SU-DHL-6 (cell line): ENCODE results near the gene TBC1D9B.

Source experiments
- EZH2phosphoT487 ChIP-seq: fragments of 200-600 bp; sonication (generic), shearing (Covaris generic); conservative IDR thresholded peaks from 2 replicates; pipeline ENCODE4 v1.6.1; 2018; ENCODE audit warnings: mild to moderate bottlenecking, antibody characterized with exemption, low read length, moderate library complexity, mixed read lengths
- TF ChIP-seq, protein P1 (sequence below): fragments of 200-600 bp; sonication (generic); IDR thresholded peaks from one replicate; pipeline ENCODE4 v1.5.1; 2017; ENCODE audit warnings: antibody characterized with exemption, mild to moderate bottlenecking, low read length, moderate library complexity; ENCODE audit not compliant: insufficient read depth, poor library complexity, severe bottlenecking

DNA sequence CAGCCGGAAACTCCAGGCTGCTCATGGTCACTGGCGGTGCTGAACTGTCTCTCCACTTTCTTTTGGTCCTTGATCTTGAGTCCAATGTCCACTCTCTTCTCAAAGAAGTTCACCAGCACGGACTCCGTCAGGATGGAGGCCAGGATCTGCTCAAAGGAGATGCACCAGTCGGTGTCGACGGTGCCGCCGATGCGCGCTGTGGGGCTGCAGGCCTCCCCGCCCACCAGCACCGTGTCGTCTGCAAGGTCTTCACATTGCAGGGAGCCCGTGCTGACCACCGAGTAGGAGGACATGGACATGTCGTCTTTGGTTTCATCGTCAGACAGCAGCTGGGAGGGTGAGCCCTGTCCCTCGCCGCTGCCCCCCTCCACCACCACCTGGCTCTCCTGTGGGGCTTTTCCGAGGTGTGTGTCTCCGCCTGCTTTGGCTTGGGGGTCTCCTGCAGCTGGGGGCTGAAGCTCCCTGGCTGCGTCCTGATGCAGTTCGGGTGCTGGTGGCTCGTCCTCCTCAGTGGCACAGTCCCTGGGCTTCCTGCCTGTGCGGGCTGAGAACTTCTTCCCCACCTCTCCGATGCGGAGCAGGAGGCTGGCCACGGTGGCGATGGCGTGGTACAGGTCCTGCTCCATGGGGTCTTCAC, 44.1 kb downstream of the TBC1D9B start:
- TF ChIP-seq, protein P1, sequence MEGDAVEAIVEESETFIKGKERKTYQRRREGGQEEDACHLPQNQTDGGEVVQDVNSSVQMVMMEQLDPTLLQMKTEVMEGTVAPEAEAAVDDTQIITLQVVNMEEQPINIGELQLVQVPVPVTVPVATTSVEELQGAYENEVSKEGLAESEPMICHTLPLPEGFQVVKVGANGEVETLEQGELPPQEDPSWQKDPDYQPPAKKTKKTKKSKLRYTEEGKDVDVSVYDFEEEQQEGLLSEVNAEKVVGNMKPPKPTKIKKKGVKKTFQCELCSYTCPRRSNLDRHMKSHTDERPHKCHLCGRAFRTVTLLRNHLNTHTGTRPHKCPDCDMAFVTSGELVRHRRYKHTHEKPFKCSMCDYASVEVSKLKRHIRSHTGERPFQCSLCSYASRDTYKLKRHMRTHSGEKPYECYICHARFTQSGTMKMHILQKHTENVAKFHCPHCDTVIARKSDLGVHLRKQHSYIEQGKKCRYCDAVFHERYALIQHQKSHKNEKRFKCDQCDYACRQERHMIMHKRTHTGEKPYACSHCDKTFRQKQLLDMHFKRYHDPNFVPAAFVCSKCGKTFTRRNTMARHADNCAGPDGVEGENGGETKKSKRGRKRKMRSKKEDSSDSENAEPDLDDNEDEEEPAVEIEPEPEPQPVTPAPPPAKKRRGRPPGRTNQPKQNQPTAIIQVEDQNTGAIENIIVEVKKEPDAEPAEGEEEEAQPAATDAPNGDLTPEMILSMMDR, result no peak
- no peak for TF ChIP-seq EZH2phosphoT487
